HG03280 (cell line): ENCODE results near the gene ADAM10.

ENCODE experiments used
- ATAC-seq: cut with Tn5 transposase; IDR thresholded peaks from one replicate; pipeline ENCODE4 v1.9.1; 2021; ENCODE audit warnings: mild to moderate bottlenecking, moderate library complexity; ENCODE audit not compliant: unreplicated experiment

Gene ADAM10

GRCh38 chr15:58755956-58756355 lies 6.4 kb upstream of the ADAM10 start:
- no peak for ATAC-seq

DNA sequence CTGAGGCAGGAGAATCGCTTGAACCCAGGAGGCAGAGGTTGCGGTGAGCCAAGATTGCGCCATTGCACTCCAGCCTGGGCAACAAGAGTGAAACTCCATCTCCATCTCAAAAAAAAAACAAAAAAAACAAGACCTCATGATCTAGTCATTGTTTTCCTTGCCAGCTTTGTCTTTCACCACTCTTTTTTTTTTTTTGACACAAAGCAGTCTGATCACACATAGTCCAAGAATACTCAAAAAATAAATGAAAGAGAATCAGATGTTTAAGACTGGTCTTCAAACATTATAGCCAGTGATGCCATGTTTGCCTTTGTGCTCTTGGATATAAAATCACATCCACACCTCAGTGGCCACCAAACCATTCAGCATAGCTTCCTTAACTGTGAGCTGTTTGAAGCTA lies 5.8 kb upstream of the ADAM10 start:
- no peak for ATAC-seq

- no peak for ATAC-seq
These were observed 3.2 kb upstream of the ADAM10 start for GRCh38 chr15:58752716-58753115.

- peak; percentile 35 for ATAC-seq
These were observed 515 bp downstream of the ADAM10 start for GRCh38 chr15:58748852-58749531.

DNA sequence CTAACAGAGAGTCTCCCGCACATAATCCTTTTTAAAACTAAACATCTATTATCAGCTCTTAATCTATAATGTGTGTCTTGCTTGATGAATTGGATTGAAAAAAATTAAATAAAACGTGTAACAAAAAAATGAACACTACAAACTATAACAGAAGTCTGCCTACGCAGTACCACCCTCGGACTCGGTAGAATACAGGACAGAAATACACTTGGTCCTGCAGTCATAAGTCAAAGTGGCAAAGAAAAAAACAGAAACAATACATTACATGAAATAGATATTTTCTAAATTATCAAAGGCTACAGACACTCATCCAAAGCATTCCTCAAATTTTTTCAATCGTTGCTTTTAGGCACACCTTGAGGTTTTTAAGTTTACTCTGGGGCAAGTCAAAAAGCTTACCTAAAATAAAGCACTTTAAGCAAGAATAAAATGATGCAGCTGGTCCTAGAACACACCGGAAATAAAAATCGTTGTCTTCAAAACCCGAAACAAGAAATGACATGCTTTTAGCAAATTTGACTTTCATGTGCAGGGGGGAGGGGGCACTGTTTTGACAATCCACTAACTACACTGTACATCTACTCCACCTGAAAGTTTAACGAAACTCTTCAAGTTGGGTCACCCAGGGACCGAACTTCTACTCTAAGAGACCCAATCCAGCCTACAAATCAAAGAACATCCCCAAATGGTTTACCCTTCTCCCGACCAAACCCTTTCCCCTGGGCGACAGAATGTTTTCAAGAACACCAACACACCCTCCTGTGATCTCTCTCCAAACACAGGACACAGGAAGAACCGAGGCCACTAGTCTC lies 1.3 kb downstream of the ADAM10 start:
- ATAC-seq, result no peak

GRCh38 chr15:58746174-58746573 lies 3.3 kb downstream of the ADAM10 start:
- no peak for ATAC-seq

- ATAC-seq, result no peak
These were observed 6.5 kb downstream of the ADAM10 start for GRCh38 chr15:58742819-58743502.

- no peak for ATAC-seq
These were observed 7.3 kb downstream of the ADAM10 start for GRCh38 chr15:58742022-58742813.

DNA sequence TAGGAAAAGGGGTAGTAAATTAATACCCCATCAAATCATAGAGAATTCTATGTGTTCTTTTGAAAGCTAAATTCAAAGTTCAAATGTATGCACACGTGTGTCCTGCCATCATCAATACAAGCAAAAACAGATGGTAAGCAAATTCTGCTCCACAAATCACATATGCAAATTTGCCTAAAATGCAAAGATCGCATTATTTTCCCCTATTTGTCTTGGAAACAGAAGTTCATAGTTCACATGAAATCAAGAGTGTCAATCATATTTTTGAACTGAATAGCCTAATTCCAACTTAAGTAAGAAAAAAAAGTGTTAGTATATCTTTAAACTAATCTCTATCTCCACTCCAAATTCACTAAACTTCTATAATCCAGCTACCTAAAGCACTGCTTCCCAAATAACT lies 8.5 kb downstream of the ADAM10 start:
- no peak for ATAC-seq

GRCh38 chr15:58740436-58740835 lies 9.1 kb downstream of the ADAM10 start:
- no peak for ATAC-seq

GRCh38 chr15:58738046-58738707 lies 11.3 kb downstream of the ADAM10 start:
- no peak for ATAC-seq

- no peak for ATAC-seq
These were observed 12.2 kb downstream of the ADAM10 start for GRCh38 chr15:58737298-58737697.

DNA sequence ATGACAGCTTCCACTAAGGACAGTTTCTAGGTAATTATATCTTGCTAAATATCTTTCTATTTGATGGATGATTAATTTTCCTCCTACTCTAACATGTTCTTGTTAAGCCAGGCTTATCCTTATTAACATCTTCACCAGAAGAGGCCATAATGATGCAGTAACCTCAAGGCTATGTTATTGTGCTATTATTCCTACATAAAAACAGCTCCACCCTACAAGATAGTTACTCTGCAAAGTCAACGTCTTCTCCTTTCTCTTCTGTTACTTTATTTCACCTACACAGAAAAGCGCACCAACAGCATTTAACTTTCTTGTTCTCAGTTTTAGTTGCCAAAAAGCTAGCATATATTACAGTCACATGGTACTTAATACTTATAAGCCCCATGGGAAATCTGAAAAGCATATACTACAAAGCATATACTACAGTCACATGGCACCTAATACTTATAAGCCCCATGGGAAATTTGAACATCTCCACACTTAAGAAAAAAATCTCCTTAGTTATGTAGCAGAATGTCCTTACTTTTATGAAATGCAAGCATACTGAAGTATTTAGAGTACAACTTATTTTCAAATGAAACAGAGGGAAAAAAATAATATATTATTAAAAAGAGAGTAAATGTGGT lies 13.4 kb downstream of the ADAM10 start:
- ATAC-seq, result no peak

DNA sequence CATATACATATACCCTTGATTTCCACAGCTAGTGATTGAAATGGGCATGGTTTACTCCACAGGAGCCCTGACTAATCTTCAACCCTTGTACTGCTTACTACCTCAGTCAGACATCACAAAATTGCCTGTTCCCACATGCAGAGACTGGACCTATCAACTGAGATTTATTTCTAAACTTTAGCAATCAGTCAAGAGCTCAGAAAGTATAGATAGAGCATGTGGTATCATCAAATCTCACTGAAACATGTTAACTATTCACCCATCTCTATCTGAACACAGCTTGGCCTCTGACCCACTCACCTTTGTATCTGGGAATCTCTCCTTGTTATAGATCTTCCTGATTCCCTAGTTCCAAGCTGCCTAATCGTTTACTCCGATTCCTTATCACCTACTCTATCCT lies 14.6 kb downstream of the ADAM10 start:
- no peak for ATAC-seq

DNA sequence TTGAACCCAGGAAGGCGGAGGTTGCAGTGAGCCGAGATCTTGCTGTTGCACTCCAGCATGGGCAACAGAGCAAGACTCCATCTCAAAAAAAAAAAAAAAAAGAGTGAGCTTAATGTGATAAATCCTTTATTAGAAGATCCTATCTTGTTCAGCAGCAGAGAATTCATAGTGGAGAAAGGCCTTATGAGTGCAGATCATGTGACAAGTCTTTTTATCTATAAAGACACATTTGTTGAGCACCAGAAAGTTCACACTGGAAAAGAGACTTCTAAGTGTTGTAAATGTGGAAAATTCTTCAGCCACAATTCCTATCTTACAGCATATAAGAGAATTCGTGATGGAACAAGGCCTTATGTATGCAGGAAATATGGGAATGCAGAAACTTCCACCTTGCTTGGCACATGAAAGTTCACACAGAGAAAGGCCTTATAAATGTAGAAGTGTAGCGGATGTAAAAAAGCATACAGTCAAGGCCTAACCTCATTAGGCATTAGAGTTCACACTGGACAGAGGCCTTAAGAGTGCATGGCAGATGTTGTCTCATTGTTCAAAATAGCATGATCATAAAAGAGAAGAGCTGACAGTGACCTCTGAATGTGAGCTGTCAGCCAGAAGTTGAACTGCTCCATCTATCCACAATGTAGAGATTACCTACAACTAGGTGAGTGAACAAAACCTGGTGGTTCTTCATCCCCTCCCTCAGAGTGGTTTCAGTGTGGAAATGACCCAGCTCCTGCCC lies 16.7 kb downstream of the ADAM10 start:
- no peak for ATAC-seq

DNA sequence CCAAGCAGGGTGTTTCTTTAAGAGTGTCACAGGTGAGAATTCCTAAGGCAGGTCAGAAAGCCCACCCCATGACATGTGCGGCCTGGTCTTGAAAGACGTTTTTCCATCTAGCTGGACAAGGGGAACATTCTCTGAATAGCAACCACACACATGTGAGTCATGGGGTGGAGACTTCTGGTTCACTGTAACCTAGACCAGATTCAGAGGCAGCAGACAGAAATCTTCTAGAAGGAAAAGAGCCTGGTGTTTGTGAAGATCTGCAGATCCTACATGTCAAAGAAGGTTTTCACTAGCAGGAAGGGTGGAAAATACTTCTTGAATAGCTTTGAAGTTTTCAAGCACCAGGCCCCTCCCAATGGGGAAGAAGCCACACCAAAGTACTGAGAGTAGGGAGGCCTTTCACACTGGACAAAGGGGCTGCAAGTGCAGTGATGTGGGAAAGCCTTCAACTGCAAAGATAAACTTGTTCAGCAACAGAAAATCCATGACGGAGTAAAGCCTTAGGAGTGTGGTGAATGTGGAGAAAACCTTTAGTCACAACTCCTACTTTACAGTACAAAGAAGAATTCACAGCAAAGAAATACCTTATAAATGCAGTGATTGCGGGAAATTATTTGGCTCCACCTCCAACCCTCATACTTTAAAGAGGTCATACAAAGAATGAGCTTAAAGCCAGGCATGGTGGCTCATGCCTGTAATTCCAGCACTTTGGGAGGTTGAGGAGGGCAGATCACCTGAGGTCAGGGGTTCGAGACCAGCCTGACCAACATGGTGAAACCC lies 17.6 kb downstream of the ADAM10 start:
- ATAC-seq, result no peak

- no peak for ATAC-seq
These were observed 22.6 kb downstream of the ADAM10 start for GRCh38 chr15:58726867-58727266.

DNA sequence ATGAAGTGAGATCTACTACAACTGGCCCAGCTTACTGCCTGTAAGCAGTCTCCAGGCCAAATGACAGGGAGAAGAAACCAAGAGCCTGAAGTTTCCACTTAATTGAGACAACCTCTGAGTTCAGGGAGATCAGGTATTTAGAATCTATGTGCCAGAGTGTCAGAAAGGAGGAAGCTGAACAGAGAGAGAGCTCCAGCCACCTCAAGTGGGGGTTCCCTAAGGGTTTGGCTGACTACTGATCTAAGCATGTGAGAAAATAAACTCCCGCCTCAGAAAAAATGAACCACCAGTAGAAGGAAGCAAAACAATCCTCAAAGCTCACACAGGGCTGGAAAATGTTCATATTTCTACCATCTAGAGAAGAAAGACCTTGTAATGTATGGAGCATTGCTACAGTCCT lies 25.0 kb downstream of the ADAM10 start:
- ATAC-seq, result peak; percentile 55

DNA sequence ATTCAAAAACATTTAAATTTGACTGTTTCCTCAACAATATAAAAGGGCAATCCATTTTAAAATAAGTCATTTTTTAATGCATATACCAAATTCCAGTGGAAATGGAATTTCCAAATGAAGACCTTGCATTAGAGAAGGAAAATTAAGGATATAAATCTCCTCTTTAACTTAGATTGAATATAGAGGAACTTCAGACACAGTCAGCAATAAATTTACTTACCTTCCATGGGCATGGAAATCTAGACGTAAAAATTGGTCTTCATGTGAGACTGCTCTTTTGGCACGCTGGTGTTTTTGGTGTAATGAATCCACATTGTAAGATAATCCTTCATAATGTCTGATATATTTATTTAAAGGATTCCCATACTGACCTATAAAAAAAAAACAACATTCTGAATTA lies 32.1 kb downstream of the ADAM10 start:
- ATAC-seq, result no peak
